Colonic mucosa (tissue), 4 donors: Measurements from ENCODE around the gene PIP5K1B. TPM values are rescaled to one million over a fixed set of nuclear protein-coding genes. Genes with fewer than 3 reads are reported as not detected.

Experiments
- DNase-seq: peaks from one replicate; pipeline ENCODE4 v3.0.0-alpha.2; 2020
- H3K27ac ChIP-seq: fragments of 200-600 bp; one replicate; pipeline ENCODE4 v1.8.0; 2021
- H3K27me3 ChIP-seq: fragments of 200-600 bp; one replicate; pipeline ENCODE4 v1.8.0; 2021
- H3K36me3 ChIP-seq: fragments of 200-600 bp; one replicate; pipeline ENCODE4 v1.8.0; 2021
- H3K4me1 ChIP-seq: fragments of 200-600 bp; one replicate; pipeline ENCODE4 v1.8.0; 2021; ENCODE audit warnings: mild to moderate bottlenecking
- H3K4me3 ChIP-seq: fragments of 200-600 bp; one replicate; pipeline ENCODE4 v1.8.0; 2021
- H3K9ac ChIP-seq, 2 donors: one replicate each; pipeline ENCODE4 v1.7.0; 2013; ENCODE audit warnings: control low read depth in 2 of 2, low read depth in 2 of 2, low read length in 2 of 2
- H3K9me3 ChIP-seq: fragments of 200-600 bp; one replicate; pipeline ENCODE4 v1.8.0; 2021
- intact Hi-C: fragments of 100-400 bp; cut with DNase I; formaldehyde crosslinking; loops from one replicate; pipeline ENCODE4 v1.14.1; 2022
- total RNA-seq, 2 donors: library from RNA; stranded (reverse); fragmentation: NEBNext Ultra II Directional in 1 of 2; extraction: Animal tissue kit (Norgen Biotek cat#: 25700) in 1 of 2; gene quantifications; one replicate each; pipeline ENCODE4 v1.2.1, GENCODE V29; 2021
- TF ChIP-seq, protein P1 (sequence below): fragments of 200-600 bp; IDR thresholded peaks from one replicate; pipeline ENCODE4 v1.8.0; 2022; ENCODE audit warnings: antibody characterized with exemption, mild to moderate bottlenecking
- donor health status: healthy.
- donor health status: DM: no; HTN: no; CAD: no.
- donor health status: DM: no; HTN: no; CAD: no.

Gene PIP5K1B
- total RNA-seq, 2 donors from 2014 or later = 59.2 to 74.2 TPM

DNA sequence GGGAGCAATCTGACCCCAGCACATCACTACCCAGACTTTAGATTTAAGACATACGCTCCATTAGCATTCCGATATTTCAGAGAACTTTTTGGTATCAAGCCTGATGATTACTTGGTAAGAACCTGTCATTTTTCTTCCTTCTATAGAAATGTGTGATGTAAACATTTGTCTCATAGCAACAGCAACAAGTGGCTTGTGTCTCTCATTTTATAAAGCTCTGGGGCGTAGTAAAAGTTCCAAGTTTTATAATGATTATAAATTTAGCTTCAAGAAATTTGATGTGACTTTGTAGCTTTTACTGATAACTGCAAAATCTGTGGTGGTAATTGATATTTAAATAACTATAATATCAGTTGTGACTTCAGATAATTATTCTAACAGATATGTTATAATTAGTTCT lies 171.6 kb downstream of the PIP5K1B start:
- intact Hi-C loops = no loop called here
- H3K9me3 ChIP-seq = no peaks in the 10 kb centered on the region
- H3K4me3 ChIP-seq = no peak overlapping the region
- TF ChIP-seq, protein P1, sequence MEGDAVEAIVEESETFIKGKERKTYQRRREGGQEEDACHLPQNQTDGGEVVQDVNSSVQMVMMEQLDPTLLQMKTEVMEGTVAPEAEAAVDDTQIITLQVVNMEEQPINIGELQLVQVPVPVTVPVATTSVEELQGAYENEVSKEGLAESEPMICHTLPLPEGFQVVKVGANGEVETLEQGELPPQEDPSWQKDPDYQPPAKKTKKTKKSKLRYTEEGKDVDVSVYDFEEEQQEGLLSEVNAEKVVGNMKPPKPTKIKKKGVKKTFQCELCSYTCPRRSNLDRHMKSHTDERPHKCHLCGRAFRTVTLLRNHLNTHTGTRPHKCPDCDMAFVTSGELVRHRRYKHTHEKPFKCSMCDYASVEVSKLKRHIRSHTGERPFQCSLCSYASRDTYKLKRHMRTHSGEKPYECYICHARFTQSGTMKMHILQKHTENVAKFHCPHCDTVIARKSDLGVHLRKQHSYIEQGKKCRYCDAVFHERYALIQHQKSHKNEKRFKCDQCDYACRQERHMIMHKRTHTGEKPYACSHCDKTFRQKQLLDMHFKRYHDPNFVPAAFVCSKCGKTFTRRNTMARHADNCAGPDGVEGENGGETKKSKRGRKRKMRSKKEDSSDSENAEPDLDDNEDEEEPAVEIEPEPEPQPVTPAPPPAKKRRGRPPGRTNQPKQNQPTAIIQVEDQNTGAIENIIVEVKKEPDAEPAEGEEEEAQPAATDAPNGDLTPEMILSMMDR = no peak
- H3K9ac ChIP-seq = no peak overlapping the region
- H3K4me1 ChIP-seq = no peaks in the 10 kb centered on the region
- H3K36me3 ChIP-seq = no peaks in the 10 kb centered on the region
- no peak for DNase-seq
- H3K27me3 ChIP-seq = no peaks in the 10 kb centered on the region
- no peak overlapping the region for H3K27ac ChIP-seq

DNA sequence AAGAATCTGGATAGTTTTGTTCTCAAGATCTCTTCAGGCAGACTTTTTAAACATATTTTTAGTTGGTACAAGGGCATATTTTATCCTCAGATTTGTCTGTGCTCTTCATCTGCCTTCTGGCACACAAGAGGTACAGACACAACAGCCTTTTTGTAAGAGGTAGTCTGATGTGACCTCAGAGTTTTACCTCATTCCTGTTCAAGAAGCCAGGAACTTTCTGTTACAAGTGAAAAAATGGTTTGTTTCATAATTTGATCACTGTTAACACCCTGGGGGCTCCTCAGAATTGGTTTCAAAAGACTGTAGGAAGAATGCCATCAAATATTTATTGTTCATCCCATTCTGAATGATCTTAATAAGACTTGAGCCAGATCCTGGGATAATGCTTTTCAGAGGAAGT lies 172.2 kb downstream of the PIP5K1B start:
- H3K9me3 ChIP-seq = no peaks in the 10 kb centered on the region
- H3K27me3 ChIP-seq = no peaks in the 10 kb centered on the region
- TF ChIP-seq, protein P1 = no peak
- no peak overlapping the region for H3K27ac ChIP-seq
- H3K36me3 ChIP-seq = no peaks in the 10 kb centered on the region
- no peak for DNase-seq
- H3K9ac ChIP-seq = no peak overlapping the region
- no peaks in the 10 kb centered on the region for H3K4me1 ChIP-seq
- intact Hi-C loops = no loop called here
- no peak overlapping the region for H3K4me3 ChIP-seq

DNA sequence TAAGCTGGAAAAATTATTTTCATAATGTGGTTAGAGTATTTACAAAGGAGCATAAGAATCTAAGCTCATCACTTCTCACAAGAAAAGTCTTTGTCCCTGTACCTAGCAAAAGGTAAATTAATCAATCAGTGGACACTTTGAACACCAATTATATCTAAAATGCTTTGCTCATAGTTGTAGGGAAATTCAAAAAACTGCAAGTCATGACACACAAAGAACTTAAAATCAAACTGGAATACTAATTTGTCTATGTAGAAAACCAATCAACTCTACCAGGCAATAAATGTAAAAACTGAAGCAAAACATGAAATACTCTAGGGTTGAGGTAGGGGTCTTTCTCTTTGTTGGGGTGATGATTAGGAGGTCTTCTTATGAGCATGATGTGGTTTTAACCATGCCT lies 173.4 kb downstream of the PIP5K1B start:
- no peak overlapping the region for H3K9ac ChIP-seq
- no peaks in the 10 kb centered on the region for H3K27me3 ChIP-seq
- DNase-seq = no peak
- H3K36me3 ChIP-seq = no peaks in the 10 kb centered on the region
- TF ChIP-seq, protein P1 = no peak
- no peaks in the 10 kb centered on the region for H3K9me3 ChIP-seq
- no peak overlapping the region for H3K27ac ChIP-seq
- intact Hi-C loops = no loop called here
- no peak overlapping the region for H3K4me3 ChIP-seq
- no peaks in the 10 kb centered on the region for H3K4me1 ChIP-seq

DNA sequence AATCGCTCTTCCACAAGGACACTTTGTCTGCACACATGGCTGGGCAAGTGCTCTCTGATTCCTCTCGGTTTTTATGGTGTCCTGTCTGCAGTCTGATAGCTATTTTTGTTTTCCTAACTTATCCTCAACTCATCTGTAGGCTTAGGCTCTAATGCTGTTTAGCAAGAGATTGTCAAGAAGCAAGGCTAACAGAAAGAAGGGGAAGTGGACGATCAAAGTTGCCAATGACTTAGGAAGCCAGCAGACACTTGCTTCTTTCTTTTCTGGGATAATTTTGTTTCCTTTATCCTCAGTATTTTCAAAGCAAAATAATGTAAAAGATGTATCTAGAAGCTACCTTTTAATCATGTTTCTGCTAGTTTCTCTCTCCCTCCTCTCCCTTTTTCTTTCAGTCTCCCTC lies 178.2 kb downstream of the PIP5K1B start:
- no peaks in the 10 kb centered on the region for H3K4me1 ChIP-seq
- no peaks in the 10 kb centered on the region for H3K36me3 ChIP-seq
- H3K27me3 ChIP-seq = no peaks in the 10 kb centered on the region
- H3K4me3 ChIP-seq = no peak overlapping the region
- no peak overlapping the region for H3K9ac ChIP-seq
- TF ChIP-seq, protein P1 = no peak
- no peak for DNase-seq
- no peaks in the 10 kb centered on the region for H3K9me3 ChIP-seq
- intact Hi-C loops = no loop called here
- no peak overlapping the region for H3K27ac ChIP-seq

DNA sequence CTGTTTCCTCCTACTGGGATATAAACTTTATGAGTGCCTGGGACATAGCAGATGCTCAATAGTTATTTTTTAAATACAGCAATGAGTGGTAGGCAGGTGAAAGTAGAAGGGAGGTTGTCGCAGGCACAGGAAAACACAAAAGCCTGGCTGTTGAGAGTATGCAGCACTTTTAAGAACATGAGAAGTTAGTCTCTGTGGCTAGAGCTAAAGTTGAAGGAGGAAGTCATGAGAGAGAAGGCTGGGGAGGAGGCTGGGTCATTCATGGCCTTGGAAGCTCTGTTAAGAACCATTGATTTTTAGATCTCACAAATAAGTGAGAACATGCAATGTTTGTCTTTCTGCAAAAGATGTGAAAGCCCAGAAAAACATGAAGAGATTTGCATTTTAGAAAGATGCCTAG lies 182.2 kb downstream of the PIP5K1B start:
- no peaks in the 10 kb centered on the region for H3K9me3 ChIP-seq
- no peaks in the 10 kb centered on the region for H3K27me3 ChIP-seq
- TF ChIP-seq, protein P1 = no peak
- intact Hi-C loops = no loop called here
- no peak for DNase-seq
- H3K4me1 ChIP-seq = no peaks in the 10 kb centered on the region
- H3K4me3 ChIP-seq = no peak overlapping the region
- no peak overlapping the region for H3K9ac ChIP-seq
- H3K36me3 ChIP-seq = no peaks in the 10 kb centered on the region
- H3K27ac ChIP-seq = no peak overlapping the region

DNA sequence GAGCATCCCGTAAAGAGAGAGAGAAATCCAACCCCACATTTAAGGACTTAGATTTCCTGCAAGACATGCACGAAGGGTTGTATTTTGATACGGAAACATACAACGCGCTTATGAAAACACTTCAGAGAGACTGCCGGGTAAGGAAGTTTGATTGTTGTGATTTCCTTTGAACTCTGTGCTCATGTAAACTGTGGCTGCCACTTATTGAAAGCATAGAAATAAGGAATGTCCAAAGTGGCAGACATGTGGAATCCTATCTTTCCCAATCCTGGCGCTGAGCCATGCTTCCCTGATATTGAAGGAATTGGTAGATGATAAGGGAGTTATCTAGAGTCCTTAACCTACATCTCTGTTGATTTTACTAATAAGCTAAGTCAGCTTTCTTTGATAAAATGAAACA lies 189.5 kb downstream of the PIP5K1B start:
- H3K27ac ChIP-seq = no peak overlapping the region
- intact Hi-C loops = no loop called here
- no peaks in the 10 kb centered on the region for H3K4me1 ChIP-seq
- no peaks in the 10 kb centered on the region for H3K9me3 ChIP-seq
- DNase-seq = no peak
- no peaks in the 10 kb centered on the region for H3K36me3 ChIP-seq
- TF ChIP-seq, protein P1 = no peak
- H3K9ac ChIP-seq = no peak overlapping the region
- no peaks in the 10 kb centered on the region for H3K27me3 ChIP-seq
- no peak overlapping the region for H3K4me3 ChIP-seq
